Stimulated activated naive CD4-positive, alpha-beta T cell (primary cell): ENCODE results near the gene LDLRAD3.

Experiments
- DNase-seq, 6 experiments: peaks; one replicate each; lab custom pipeline; 2025; lab: John Stamatoyannopoulos, UW

The LDLRAD3 gene

DNA sequence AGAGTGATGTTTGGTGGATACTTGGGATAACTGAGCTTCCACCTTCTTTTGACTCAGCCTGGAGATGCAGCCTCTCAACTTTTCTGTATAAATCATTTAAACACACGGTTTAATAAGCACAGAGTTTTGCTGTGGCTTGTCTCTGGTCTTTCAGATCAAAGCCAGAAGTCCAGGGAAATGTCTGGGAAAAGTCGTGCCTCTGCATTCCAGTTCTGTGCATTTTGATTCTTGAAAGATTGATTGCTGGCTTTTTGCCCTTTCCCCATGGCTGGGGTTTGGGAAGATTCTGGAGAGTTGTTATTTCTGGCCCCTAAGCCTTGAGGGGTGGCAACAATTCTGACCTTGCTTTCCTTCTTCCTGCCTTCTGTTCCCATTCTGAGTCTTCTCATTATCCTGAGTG is 191.2 kb downstream of the LDLRAD3 start:
- no peak for DNase-seq

DNA sequence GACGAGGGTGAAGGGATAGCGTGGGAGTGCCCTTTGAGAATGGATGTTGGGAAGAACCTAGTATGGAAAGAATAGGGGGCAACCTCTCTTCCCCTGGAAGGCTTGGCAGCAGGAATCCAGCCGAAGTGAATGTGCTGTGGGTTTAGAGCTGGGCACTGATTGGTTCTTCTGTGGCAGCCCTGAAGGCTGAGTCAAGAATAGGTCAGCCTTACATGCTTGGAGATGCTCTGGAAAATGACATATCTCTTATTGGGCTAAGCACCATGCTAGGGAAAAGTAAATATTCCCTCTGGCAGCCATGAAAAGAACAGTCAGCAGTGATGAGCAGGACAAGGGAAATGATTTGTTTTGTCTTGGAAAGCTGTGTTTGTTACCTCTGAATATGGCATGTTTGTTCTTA is 195.9 kb downstream of the LDLRAD3 start:
- DNase-seq: no peak

DNA sequence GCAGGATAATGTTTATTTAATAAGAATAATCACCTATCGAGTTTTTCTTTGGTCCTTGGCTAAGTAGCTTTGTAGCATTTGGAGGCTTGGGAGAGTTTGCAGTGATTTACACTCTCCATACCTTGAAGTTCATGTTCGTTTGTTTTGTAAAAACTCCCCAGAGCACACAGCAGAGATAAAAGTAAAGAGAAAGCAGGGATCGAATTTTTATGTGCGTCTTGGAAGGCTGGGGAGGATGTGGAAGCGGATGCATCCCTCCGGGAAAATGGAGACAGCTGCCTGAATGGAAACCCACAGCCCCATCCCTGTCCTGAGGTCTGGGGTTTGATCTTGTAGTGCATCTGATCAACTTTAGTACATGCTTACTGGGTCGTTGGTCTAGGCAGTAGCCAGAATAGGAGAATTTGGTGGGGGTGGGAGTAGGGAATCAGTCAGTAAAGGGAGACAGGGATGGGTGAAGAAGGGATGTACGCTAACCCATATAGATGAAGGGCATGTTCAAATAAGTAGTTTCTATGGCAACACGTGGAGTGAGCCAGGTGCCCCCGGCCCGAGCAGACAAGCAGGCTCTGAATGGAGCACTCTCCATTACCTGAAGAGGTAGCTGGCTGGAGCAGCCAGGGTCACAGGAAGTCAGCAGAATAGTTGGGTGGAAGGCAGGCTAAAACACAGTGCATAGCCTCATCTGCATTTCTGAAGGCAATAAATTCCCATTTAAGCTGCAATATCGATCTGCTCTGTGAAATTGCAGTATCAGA is 197.5 kb downstream of the LDLRAD3 start:
- no peak for DNase-seq

DNA sequence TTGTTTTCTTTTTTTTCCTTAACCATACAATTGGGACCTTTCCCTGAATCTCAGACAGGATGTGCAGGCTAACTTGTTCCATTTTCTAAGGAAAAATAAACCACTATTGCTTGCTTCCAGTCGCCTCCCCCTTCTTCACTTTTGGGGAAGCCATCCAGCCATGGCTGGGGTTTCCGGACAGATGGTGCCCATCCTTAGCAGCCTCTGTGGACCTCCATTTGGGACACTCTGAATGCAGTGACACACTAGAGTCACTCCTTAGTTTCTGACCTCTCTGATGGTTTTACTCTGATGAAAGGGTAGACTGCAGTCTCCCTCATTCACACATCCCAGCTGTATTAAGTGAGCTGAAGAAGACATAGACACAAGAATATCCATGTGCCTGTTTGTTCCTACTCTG is 198.1 kb downstream of the LDLRAD3 start:
- no peak for DNase-seq

DNA sequence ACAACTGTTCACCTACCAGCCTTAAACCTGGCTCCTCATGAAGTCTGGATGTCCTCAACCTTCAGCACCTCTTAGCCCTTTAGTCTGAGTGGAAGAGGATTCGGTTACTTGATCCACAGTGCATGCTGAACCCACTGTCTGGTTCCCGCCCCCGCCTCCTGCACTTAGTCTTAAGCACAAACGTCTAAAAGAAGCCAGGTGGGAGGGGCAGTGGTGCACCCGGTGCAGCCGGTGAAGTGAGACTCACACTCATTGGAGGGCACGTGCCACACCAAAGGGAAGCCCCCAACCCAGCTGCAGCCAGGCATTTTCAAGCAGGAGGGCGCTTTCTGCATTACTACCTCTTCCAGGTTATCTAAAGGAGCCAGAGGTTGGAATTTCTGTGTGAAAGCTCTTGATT is 198.6 kb downstream of the LDLRAD3 start:
- DNase-seq: no peak

DNA sequence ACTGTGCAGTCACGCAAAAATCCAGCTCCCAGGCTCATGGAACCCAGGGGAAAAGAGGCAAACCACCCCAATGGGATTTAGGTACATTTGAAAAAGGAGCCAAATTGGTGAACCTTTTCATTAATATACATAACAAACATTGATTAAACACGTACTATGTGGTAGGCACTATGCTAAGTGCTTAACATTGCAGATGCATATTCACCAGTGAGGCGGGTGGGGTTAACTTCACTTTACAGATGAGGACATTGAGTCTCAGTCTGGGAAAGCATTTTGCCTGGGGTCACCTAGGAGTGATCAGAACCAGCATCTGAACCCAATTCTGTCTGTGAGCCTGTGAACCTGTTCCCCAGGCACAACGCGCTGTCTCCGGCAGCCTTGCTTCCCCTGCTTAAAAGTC is 199.0 kb downstream of the LDLRAD3 start:
- no peak for DNase-seq

DNA sequence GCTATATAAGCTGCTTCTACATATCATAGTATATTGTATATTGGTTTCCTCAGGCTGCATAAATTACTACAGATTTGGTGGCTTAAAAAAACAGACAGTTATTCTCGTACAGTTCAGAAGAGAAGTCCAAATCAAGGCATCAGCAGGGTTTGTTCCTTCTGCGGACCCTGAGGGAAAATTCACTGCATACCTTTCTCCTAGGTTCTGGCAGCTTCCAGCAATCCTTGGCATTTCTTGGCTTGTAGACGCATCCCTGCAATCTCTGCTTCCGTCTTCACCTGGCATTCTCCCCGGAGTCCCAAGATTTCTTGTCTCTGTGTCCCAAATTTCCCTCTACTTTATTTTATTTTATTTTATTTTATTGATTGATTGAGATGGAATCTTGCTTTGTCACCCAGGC is 202.6 kb downstream of the LDLRAD3 start:
- no peak for DNase-seq

DNA sequence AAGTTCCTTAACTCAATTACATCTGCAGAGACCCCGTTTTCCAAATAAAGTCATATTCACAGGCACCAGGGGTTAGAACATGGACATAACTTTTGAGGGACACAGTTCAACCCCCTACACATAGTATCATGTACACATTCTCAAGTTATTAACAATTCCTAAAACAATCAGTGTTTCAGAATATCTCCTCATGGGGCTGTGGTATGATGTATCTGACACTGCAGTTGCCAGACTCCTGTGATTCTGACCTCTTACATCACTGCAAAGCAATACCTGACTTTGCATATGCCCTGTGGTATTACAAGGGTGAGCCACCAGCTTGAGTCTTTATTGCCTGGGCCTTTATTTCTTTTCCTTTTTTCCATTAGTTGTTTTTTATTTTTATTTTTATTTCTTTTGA is 203.6 kb downstream of the LDLRAD3 start:
- DNase-seq: no peak

DNA sequence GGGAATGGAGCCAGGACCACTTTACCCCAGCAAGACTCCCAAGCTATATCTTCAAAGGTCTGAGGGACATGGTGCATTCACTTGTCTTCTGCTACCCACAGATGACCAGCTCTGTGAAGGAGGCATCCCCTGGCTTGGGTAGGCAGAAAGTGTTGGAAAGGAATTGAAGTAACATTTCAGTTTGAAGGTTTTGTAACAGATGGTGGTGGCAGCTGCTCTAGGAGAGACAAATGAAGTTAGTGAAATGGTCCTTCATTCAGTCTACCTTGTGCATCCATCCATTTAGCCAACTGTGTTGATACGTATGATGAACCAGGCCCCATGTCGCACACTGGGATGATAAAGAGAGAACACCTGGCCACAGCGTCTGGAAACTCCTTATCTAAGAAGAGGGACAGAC is 204.8 kb downstream of the LDLRAD3 start:
- DNase-seq: no peak

DNA sequence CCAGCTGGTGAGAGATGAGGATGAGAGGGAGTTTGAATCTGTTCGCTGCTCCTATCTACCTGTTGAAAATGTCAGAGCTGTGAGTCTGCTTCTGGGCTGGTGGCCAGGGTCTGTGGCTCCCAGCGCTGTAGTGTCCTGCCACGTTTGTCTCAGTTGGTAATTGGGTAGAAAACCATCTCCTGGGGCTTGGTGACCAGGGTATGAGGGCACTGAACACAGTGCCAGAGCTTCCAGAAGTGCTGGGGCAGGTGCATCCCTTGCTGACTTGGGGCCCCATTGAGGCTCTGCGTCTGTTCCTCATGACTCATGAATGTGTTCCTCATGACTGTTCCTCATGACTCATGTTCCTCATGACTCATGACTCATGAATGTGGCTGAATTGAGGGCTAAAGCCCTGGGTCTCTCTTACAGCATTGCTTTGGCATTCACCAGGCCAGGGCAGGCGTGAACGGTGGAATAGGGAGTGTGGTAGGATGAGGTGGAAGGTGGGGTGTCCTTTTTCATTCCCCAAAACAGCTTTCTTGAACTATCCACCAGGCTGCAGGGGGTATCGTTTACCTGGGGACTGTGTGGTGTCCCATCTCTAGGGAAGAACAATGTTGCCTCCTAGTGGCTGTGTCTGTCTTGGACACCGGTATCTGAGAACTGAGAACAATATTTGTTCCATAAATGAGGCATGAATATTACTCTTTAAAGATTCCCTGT is 205.8 kb downstream of the LDLRAD3 start:
- no peak for DNase-seq

DNA sequence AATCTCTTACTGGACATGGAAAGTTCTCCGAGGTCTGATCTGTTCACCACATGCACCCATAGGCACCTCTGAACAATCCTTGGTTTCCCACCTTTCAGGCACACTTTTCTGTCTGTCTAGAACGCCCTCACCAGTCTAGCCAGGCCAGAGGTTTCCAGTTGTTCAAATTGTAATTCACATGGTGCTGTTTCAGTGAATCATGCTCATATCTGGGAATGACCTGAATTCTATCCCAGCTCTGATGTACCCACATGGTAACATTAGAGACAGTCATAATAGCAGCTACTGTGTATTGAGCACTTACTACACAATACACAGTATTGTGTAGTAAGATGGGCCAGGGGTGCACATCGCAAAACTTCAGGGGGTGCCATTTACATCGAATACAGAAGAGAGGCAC is 207.1 kb downstream of the LDLRAD3 start:
- DNase-seq: no peak

DNA sequence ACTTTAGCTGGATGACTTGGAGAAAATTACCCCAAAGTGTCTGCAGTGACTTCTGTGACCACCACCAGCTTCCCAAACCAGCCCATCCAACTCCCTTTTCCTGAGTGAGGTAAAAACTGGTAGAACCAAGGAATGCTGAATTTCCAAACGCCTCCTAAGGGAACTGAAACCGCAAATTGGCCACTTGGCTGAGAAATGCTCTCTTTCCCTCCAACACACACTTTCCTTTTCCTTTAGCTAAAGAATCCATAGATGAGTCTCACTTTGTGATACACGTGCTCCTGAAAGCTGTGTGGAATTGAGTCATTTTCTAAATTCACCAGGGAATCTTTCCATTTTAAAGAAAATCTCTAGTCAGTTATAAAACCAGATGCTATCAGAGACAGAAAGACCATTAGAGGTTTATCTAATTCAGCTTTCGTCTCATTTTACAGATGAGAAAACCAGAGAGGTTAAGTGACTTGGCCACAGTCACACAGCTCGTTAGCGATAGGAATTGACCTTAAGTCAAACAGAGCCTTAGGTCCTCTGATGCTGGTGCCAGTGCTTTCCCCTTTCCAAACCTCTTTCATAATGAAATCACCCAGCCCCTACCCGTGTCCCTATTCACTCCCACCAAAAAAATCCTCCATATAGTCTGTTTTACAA is 208.2 kb downstream of the LDLRAD3 start:
- DNase-seq: no peak

DNA sequence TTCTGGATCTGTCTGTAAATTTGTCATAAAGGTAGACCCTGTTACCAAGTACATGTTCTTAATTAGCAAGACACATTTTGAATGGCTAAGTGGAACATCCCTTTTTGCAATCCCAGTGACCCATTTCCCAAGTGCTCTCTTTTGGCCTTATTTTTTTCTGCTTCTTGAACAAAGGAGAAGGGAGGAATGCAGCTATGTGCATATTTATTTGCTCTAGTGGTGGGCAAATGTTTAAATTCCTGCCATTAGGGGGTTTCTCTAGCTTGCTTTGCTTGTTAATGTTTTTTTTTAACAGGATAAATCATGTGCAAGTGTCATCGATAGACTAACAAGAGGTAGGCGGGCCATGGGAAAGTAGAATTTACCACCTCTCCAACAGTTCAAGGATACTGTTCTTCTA is 209.7 kb downstream of the LDLRAD3 start:
- DNase-seq: no peak

DNA sequence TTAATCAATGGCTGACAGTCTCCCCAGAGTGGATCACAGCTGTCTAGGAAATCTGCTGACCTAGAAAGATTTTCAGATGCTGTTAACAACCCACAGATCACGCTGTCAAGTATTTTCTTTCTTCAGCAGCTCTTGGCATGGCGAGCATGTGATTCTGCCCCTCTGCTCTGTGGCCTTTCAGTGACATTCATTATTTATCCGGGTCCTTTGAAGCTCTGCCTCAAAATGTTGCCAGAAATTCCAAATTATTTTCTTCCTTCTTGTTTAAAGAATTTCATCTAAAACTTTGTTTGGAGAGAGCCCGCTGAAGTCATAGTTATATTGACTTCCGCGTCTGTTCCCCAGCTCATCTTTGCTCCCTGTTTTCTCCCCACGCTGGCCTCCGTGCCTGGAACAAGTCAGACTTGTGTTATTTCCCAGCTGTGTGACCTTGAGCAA is 211.3 kb downstream of the LDLRAD3 start:
- DNase-seq: no peak

DNA sequence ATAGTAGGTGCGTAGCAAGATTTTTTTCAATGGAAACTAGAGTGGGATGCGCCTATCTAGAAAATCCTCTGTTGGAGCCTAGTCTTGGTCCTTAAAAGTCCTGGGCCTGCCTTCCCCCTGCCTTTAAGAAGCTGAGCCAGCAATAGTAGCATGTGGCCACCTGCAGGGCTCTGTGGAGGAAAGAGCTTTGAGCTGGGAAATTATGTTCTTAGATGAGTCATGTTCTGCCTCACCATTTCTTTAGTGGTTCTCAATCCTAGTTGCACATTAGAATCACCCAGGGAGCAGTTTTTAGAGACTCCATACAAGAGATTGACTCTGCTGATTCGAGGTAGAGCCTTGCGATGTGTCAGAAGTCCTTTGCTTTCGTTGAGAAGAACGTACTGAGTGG is 211.9 kb downstream of the LDLRAD3 start:
- DNase-seq: no peak

DNA sequence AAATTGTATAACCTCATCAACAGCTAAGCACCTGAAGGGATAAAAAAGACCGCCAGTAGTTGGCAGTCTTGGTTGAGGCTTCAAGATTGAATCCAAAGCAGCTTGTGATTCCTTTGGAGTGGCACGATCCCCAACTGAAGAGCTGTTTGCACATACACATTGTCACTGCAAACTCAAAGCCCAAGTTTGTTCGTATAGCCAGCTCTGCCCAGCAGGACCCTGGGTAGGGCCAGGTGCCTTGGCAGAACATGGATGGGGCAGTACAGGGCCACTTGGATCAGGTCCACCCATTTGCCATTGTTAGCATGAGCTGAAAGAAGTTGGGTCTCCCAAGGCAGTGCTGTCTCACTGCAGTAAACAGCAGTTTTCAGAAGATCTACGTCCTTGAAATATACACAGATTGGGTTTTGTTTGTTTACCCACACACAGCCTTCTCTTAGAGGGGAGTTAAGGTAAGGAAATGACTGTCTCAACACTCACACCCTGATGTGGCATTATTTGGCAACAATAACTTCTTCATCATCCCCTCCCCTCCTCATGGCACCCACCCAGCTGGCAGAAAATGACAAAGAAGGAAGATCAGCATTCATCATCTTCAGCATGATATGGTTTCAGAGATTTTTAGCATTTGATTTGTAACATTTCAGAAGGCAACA is 212.4 kb downstream of the LDLRAD3 start:
- DNase-seq: no peak

DNA sequence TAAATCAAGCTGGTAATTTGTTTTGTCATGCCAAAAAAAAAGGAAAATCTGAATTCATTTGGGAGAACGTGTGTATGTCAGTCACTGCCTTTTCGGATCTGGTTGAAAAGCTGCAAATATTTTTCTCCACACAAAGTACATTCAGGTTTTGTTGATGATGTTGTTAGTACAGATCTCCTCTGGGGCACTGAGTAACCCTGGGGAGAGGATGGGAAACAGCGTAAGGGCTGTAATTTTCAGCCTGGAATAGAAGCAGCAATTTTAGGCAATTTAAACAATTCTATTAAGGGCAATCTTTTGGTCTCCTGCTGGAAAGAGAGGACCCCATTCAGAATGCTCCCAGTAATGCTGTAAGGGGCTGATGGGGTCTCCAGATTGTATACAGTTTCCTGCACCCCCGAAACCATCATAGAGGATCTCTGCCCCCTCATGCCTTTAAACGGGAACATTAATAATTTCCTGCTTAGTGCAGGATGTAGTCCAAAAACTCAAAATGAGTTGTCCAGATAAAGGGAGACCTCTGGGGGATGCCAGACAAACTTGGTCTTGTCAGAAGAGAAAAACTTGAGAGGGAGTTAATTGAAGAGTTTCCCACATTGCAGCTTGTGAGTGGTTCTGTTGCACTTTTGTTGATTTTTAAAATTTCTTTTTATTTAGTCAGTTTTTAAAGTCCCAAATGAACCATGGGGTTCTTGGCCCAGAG is 213.1 kb downstream of the LDLRAD3 start:
- no peak for DNase-seq

DNA sequence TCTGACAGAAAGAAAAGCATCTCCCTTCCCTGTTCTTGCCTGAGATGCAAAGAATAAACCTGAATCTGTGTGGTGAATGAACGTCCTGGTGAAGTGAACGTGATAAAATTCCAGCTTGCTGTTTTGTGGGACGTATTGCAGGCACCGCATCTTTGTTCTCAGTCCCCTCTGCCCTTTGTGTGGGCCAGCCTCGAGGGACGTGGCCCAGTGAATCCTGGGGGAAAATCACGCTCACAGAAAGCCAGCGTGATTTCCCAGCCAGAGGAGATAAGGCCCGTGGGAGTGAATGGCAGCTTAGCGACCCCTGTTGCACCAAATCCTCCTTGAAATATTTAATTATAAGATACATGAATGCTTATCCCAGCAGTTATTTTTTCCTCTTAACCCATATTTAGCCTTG is 216.2 kb downstream of the LDLRAD3 start:
- no peak for DNase-seq

DNA sequence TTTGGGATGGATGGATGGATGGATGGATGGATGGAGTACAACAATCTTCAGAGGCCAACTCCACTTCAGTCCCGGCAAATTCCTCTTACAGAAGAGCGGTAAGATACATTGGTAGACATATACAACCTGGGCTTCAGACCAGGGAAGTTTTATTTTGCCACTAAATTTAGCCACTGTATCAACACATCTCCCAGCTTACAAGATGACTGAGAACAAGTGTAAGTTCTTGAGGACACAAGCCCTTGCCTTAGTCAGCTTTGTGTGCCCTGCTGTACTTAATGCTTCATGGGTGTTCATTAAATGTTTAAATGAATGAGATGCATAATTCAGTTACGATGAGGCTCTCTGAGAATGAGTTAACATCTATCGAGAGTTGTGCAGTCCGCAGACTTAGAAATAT is 217.7 kb downstream of the LDLRAD3 start:
- DNase-seq: no peak

DNA sequence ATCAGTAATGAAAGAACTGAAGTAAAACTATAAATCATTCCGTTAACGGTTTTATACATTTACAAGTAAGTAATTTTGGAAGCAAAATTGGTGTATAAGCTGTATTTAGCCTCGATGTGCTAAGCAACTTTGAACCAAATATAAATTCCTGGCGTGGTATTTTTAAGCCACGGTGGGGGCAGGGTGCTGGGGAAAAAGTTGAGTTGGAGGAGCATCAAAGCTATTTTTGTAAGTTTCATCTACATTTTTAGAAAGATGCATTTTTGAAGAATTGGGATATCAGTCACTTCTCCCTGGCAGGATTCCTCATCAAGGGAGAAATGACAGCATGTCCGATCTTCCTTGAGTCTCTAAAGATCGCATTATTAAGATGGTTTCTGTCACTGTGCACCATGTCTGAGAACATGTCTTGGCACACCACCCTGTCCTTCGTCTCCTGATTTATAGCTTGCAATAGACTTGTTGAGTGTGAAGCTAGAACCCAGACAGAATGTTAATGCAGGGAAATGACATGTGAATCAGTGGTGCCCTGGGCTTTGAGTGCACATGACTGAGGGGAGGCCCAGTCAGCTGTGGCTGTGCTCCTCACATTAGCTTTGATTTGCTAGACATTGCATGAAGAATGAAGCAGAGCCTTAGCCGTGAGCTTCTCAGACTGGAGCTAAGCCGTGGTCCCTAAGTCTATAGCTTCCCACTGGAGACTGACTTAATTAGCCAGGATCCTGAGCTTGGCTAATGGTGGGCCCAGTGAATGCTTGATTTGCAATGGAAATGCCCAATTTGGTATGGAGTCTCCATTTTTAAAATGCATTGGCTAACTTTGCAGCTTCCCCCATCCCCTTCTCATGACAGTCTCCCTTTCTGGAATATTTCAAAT is 218.4 kb downstream of the LDLRAD3 start:
- no peak for DNase-seq

DNA sequence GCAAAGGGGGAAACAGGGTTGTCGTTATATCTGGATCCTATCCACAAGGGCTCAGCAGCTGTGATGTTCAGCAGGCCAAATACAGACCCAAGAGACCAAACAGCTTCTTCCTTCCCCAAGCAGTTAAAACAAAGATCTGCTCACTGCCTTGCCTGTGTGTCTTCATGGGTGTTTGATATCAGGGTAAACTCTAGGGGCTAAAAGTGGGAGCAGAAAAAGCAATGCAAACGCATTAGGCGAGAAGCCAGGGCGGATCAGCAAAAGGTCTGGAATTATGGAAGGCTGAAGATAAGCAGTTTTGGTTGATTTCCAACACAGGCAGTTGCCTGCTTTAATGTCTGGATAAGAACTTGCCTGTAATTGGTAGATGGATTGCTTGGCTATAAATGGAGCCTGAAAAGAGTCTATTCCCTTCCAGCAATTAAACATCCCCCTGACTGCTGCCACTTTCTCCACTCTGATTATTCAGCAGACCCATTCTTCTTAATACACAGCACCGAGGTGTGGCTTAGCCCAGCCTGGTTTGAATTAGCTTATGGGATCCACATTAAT is 219.1 kb downstream of the LDLRAD3 start:
- DNase-seq: no peak
